GM19395 (cell line): ENCODE measurements around the gene RIMS4.
"Not testable (repeated sequence)": the region's sequence is repeated elsewhere in the genome, so short reads cannot be mapped to it uniquely, and the experiment has no call there.

Experiments used
- ATAC-seq: cut with Tn5 transposase; IDR thresholded peaks from one replicate; pipeline ENCODE4 v1.9.1; 2021; ENCODE audit warnings: mild to moderate bottlenecking, moderate library complexity; ENCODE audit not compliant: unreplicated experiment

Gene RIMS4

GRCh38 chr20:44830995-44831394 is 20.6 kb upstream of the RIMS4 start:
- ATAC-seq: no peak

GRCh38 chr20:44830523-44830922 is 20.2 kb upstream of the RIMS4 start:
- ATAC-seq: no peak

DNA sequence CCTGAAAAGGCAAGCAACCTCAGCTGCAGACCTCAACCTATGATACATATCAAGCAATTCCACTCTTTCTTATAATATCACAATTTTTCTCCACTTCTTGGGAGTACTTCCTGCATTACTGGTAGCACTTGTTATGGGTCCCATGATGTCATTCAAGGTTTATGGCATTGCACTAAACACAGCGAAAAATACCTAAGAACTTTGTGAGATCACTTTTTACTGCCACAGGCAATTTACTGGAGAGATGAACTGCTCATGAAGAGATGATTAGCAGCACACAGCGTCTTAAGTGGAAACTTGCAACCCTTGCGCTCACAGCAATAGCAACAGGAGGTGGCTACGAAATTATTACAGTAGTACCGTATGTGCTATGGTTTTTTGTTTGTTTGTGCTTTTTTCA is 19.3 kb upstream of the RIMS4 start:
- no peak for ATAC-seq

DNA sequence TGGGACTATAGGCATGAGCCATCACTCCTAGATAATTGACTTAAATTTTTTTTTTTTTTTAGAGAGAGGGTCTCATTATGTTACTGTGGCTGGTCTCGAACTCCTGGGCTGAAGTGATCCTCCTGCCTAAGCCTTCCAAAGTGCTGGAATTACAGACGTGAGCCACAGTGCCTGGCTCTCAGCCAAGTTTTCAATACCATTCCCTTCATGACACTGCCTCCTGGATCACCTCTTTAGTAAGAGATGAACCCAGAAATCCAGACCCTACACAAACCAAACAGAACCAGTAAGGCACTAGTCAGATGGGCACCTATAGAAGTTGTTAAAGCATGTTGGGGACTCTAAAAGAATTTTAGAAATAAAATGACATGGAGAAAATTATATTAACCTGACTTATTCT is 18.3 kb upstream of the RIMS4 start:
- ATAC-seq: no peak

DNA sequence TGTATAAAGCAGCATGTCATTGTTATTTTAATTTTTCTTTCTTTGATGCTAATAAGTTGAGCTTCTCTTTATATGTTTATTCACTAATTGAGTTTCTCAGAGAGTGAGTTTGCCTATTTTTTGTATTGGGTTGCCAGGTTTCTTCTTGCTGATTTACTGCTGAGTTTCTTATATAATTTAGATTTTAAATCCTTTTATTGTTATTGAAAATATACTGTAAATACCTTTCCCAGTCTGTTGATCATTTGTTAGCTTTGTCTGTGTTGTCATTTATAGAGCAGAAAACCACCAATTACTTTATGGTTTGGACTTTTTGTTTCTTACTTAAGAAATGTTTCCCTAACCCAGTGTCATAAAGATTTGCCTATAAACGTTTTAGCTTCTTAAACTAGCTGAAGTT is 17.1 kb upstream of the RIMS4 start:
- ATAC-seq: no peak

GRCh38 chr20:44821576-44821975 is 11.2 kb upstream of the RIMS4 start:
- ATAC-seq: not testable (repeated sequence)

DNA sequence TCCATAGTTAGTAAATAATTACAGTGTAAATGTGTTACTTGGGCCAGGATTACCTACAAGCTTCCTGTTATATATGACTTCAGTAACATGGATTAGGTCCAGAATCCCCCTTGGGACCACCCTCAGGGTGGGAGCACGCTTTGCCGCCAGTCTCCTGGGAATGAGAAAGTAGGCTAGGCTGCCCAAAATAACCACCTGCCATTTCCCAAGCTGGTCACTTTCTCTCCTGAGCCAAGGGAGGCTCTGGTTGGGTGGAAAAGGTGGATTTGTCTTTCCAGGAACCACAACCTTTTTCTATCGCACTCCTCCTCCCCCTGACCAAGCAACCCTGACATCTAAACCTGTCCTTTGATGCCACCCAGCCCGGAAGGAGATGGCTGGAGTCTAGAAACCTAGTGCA is 9.6 kb upstream of the RIMS4 start:
- ATAC-seq: no peak

GRCh38 chr20:44817143-44817910 is 7.0 kb upstream of the RIMS4 start:
- no peak for ATAC-seq

- ATAC-seq: no peak
Observed at GRCh38 chr20:44814937-44815336, 4.6 kb upstream of the RIMS4 start.

DNA sequence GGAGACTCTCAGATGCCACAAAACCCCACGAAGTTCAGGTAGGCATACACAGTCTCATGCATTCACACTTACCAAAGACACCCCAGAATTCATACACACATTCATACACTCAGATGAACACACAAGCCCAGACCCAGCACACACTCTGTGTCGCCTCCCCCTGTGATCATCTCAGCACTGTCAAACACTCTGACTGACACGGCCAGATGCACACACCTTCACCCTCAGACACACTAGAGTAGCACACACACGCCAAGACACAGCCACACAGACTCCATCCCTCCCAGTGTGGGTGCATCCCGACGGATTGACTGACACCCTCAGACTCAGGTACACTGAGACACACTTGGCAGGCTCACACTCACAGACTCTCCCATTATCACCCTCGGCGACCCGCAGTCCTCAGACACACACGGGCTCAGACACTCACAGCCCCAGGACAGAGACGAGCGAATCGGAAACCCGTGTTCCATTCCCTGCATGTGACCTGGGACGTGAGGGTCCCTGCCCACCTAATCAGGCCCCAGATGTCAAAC is 872 bp upstream of the RIMS4 start:
- ATAC-seq: no peak

- no peak for ATAC-seq
Observed at GRCh38 chr20:44810061-44810390, 320 bp downstream of the RIMS4 start.

DNA sequence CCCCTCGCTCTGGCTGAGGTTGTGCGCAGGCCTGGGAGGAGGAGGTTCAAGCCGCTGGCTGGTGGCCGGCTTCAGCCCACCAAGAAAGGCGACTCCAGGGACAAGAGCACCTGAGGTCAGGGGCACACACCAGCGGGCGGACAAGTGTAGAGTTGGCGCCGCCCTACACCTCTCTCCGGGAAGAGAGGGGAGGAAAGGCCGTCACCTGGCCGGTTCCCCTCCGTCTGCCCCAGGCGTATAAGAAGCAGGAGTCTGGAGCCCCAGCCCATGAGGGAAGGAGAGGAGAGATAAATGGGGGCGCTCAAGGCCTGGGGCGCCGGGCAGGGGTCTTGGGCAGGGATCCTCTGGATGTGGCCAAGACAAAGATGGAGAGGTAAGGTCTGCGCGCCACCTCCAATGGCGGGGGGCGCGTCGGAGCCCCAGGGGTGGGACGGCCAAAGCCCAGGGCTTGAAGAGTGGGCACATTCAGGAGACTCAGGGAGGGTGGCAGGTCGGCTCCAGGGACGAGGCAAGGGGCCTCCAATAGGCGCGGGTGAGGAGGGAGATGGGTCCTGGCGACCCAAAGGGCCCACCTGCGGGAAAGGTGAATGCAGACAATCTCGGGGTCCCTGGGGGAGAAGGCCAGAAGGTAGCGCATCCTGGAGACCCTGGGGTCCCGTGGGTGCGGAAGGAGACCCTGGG is 826 bp downstream of the RIMS4 start:
- no peak for ATAC-seq

GRCh38 chr20:44807684-44808056 is 2.7 kb downstream of the RIMS4 start:
- ATAC-seq: no peak

DNA sequence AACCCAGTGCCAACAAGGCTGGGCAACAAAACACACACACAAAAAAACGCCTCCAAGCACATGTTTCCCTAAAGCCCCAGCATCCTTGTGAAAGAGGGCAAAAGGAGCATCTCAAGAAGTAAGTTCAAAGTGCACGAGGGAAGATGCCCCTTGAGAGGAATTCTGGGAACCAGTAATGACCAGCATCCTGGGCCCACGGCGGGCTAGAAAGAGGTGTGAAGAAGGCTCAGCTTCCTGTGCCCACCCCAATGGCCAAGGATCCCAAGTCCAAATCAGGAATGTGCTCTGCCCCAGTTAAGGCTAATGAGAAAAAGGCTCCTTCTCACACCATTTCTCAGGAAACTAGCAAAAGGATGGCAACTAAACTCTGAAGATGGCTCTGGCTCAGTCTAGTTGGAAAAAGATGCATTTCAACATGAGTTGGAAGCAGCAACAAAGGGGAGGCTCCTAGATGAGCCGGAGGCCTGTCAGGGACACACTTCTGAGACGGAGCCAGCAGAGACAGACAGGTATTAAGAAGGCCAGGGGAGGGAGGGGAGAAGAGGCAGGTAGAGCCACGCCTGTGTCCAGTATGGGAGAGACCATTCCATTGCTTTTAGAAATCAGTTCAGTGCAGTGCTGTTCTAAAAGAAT is 3.2 kb downstream of the RIMS4 start:
- no peak for ATAC-seq

GRCh38 chr20:44805979-44806620 is 4.2 kb downstream of the RIMS4 start:
- ATAC-seq: no peak

- no peak for ATAC-seq
Observed at GRCh38 chr20:44805335-44805978, 4.9 kb downstream of the RIMS4 start.

DNA sequence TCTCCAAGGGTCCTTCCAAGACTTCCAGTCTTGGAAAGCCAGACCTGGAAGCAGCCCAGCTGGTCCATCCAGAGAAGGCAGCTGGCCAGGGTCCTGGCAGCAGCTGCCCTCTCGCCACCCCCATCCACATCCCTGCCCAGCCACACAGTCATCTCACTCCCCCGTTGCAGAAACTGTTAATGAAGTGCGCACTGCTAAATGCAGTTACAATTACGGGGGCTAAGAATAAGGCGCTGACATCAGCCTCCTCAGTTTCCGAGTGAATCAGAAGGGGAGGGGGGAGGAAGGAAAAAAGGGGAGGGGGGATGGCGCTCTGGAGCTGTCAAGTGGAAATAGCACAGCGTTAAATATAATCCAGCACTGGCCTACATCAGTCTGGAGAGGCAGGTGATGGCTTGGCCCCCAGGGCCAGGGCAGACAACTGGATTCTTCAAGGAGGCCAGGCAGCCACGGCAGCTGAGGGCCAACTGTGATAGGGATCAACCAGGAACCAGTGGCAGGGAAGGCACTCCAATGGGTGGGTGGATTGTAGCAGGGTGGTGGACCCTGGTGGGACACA is 6.9 kb downstream of the RIMS4 start:
- no peak for ATAC-seq

DNA sequence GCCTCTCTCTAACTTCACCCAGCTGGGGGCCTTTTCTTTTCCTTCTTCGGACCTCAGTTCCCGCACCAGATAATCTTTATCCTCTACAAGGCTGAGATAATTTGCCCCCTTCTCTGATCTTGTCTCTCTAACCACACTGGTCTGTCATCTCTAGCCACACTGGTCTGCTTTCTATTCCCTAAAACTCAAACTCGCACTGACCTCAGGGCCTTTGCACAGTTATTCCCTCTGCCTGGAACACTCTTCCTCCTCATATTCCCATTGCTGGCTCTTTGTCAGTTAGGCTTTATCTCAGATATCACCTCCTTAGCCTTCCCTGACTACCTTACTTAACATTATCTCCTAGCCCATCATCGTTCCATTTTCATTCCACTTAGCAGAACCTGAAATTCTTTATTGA is 7.6 kb downstream of the RIMS4 start:
- no peak for ATAC-seq

DNA sequence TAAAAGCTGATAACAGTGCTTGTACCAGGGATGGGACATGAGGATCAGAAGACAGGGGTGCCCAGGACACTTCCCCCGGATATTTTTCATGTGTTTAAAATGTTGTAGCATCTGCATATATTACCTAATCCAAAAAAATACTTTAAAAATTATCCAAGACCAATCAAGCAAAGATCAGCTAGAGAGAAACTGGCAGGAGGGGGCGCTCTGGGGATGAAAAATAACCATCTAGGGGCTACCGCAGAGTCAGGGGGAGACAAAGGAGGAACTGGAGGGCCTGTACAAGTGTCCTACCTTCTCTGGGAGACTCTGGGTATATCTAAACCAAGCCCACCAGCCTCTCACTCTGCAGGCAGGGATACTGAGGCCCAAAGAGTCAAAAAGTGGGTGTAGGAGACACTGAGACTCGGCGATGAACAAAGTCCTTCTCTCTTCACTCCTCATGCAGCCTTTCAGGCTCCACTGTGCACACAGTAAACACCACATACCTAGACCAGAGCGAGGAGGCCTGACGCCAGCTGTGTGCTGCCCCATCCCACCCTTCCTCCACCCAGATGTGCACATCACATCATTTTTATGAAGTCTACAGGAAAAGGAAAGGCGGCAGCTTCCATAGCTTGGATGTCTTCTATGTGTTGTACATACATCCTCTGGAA is 9.8 kb downstream of the RIMS4 start:
- no peak for ATAC-seq

DNA sequence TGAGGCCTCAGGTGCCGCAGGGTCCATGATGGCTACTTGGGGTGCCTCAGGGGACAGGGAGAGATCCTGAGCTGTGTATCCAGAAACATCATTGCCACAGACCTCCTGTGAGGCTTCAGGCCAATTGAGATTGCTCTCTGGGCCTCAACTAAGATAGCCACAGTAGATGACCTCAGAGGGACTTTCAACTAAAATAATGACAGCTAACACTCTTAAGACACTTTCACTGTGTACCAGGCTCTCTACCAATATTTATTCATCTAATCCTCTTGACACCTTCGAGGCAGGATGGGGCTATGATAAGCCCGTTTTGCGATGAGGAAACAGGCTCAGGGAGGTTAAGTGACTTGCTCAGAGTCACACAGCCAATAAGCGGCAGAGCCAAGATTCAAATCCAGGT is 10.7 kb downstream of the RIMS4 start:
- ATAC-seq: no peak
